Endothelial cell (in vitro differentiated cells): ENCODE data around the gene RAPGEF5. TPM values are rescaled to one million over a fixed set of nuclear protein-coding genes. Genes with fewer than 3 reads are reported as not detected.

Source experiments
- DNase-seq: peaks from one replicate; pipeline ENCODE4 v3.0.0; 2021; ENCODE audit warnings: low spot score
- H3K27ac Mint-ChIP-seq: one replicate; pipeline ENCODE4 v1.8.0; 2021; ENCODE audit warnings: mixed read lengths, inconsistent platforms; ENCODE audit not compliant: unreplicated experiment
- H3K27me3 Mint-ChIP-seq: one replicate; pipeline ENCODE4 v1.8.0; 2021; ENCODE audit warnings: mild to moderate bottlenecking, moderate library complexity, mixed read lengths, inconsistent platforms; ENCODE audit not compliant: unreplicated experiment
- H3K36me3 Mint-ChIP-seq: one replicate; pipeline ENCODE4 v1.8.0; 2021; ENCODE audit warnings: mild to moderate bottlenecking, low read depth, mixed read lengths, inconsistent platforms; ENCODE audit not compliant: unreplicated experiment
- H3K4me1 Mint-ChIP-seq: one replicate; pipeline ENCODE4 v1.8.0; 2021; ENCODE audit warnings: mild to moderate bottlenecking, mixed read lengths, inconsistent platforms; ENCODE audit not compliant: unreplicated experiment
- H3K4me3 Mint-ChIP-seq: one replicate; pipeline ENCODE4 v1.8.0; 2021; ENCODE audit warnings: mild to moderate bottlenecking, mixed read lengths, inconsistent platforms; ENCODE audit not compliant: unreplicated experiment
- H3K9me3 Mint-ChIP-seq: one replicate; pipeline ENCODE4 v1.8.0; 2021; ENCODE audit warnings: mixed read lengths, inconsistent platforms; ENCODE audit not compliant: unreplicated experiment
- CTCF ChIP-seq: fragments of 200-600 bp; sonication (generic); IDR thresholded peaks from one replicate; pipeline ENCODE4 v1.5.0; 2021; ENCODE audit warnings: antibody characterized with exemption; ENCODE audit not compliant: unreplicated experiment
- total RNA-seq: library from RNA; stranded (reverse); fragmentation: NEBNext Ultra II Directional; extraction: Animal tissue kit (Norgen Biotek cat#: 25700); gene quantifications from one replicate; pipeline ENCODE4 v1.2.1, GENCODE V29; 2021; ENCODE audit not compliant: unreplicated experiment

The RAPGEF5 gene
- total RNA-seq, 1 donor from 2014 or later = 135 TPM

- DNase-seq = no peak
- TF ChIP-seq CTCF = no peak
- Mint-ChIP-seq H3K4me3 (no peak overlapping the region), H3K4me1 (peaks cover 63% of the 10 kb centered on the region), H3K27ac (no peak overlapping the region), H3K27me3 (peaks cover 5% of the 10 kb centered on the region), H3K9me3 (no peaks in the 10 kb centered on the region), H3K36me3 (peaks cover 60% of the 10 kb centered on the region)
These were observed 231.5 kb downstream of the RAPGEF5 start for GRCh38 chr7:22125436-22125835.

GRCh38 chr7:22124941-22125340, 232.0 kb downstream of the RAPGEF5 start:
- H3K36me3 Mint-ChIP-seq = peaks cover 56% of the 10 kb centered on the region
- no peaks in the 10 kb centered on the region for H3K9me3 Mint-ChIP-seq
- no peak overlapping the region for H3K4me3 Mint-ChIP-seq
- H3K4me1 Mint-ChIP-seq = peaks cover 58% of the 10 kb centered on the region
- no peak for DNase-seq
- H3K27ac Mint-ChIP-seq = peak overlapping the region; percentile 12
- peaks cover 5% of the 10 kb centered on the region for H3K27me3 Mint-ChIP-seq
- TF ChIP-seq CTCF = no peak

- H3K36me3 Mint-ChIP-seq = peaks cover 45% of the 10 kb centered on the region
- no peak for TF ChIP-seq CTCF
- H3K4me3 Mint-ChIP-seq = no peak overlapping the region
- H3K9me3 Mint-ChIP-seq = no peaks in the 10 kb centered on the region
- peaks cover 4% of the 10 kb centered on the region for H3K27me3 Mint-ChIP-seq
- no peak for DNase-seq
- H3K4me1 Mint-ChIP-seq = peaks cover 42% of the 10 kb centered on the region
- H3K27ac Mint-ChIP-seq = peak overlapping the region; percentile 84
These were observed 233.8 kb downstream of the RAPGEF5 start for GRCh38 chr7:22123139-22123538.

- DNase-seq = peak; percentile 21
- Mint-ChIP-seq H3K9me3 (no peaks in the 10 kb centered on the region), H3K36me3 (peaks cover 49% of the 10 kb centered on the region), H3K4me3 (peak overlapping the region; percentile 70), H3K4me1 (peaks cover 40% of the 10 kb centered on the region), H3K27ac (peak overlapping the region; percentile 91), H3K27me3 (peaks cover 4% of the 10 kb centered on the region)
- TF ChIP-seq CTCF = no peak
These were observed 235.1 kb downstream of the RAPGEF5 start for GRCh38 chr7:22121702-22122474.

- Mint-ChIP-seq H3K27me3 (peaks cover 4% of the 10 kb centered on the region), H3K36me3 (peaks cover 43% of the 10 kb centered on the region), H3K9me3 (no peaks in the 10 kb centered on the region), H3K4me1 (peaks cover 37% of the 10 kb centered on the region), H3K4me3 (peak overlapping the region; percentile 70), H3K27ac (peak overlapping the region; percentile 61)
- DNase-seq = no peak
- TF ChIP-seq CTCF = no peak
These were observed 236.4 kb downstream of the RAPGEF5 start for GRCh38 chr7:22120391-22121053.
